HG03280 (cell line): ENCODE data around the gene DPP7.
"Not testable (repeated sequence)": the region's sequence is repeated elsewhere in the genome, so short reads cannot be mapped to it uniquely, and the experiment has no call there.

Experiments
- ATAC-seq: cut with Tn5 transposase; IDR thresholded peaks from one replicate; pipeline ENCODE4 v1.9.1; 2021; ENCODE audit warnings: mild to moderate bottlenecking, moderate library complexity; ENCODE audit not compliant: unreplicated experiment

Gene DPP7

GRCh38 chr9:137130176-137130755, 15.7 kb upstream of the DPP7 start:
- ATAC-seq, result peak; percentile 17

DNA sequence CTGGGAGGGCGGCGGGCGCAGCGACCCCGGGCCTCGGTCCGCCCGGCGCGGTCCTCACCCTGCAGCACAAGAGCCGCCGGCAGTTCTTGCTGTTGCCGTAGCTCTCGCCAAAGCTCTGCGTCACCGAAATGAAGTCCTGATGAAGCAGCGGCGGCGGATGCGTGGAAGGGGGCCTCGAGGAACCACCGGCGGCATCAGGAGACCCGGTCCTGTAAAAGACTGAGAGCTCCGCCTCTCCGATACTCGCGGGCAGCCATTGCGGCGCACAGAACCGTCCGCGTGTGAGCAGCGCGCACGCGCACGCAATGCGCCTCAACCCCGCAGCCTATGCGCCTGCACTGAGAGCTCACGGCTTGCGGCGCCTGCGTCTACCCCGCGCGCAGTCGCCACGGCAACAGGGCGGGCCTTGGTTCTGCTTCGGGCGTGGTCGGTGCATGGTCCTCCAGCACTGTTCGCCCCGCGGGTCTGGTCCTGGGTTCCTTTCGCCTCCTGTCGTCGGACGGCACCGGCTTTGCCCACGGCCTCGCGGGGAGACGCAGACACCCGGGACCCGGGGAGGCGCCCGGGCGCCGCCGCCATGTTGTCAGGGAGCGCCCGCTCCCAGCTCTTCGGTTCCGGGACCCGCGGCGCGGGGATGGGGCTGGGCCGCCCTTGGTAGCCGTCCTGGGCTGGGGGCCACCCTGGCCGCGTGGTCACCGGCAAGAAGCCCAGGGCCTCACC, 15.1 kb upstream of the DPP7 start:
- ATAC-seq, result peak; percentile 73

GRCh38 chr9:137128862-137129455, 14.4 kb upstream of the DPP7 start:
- ATAC-seq, result peak; percentile 16

DNA sequence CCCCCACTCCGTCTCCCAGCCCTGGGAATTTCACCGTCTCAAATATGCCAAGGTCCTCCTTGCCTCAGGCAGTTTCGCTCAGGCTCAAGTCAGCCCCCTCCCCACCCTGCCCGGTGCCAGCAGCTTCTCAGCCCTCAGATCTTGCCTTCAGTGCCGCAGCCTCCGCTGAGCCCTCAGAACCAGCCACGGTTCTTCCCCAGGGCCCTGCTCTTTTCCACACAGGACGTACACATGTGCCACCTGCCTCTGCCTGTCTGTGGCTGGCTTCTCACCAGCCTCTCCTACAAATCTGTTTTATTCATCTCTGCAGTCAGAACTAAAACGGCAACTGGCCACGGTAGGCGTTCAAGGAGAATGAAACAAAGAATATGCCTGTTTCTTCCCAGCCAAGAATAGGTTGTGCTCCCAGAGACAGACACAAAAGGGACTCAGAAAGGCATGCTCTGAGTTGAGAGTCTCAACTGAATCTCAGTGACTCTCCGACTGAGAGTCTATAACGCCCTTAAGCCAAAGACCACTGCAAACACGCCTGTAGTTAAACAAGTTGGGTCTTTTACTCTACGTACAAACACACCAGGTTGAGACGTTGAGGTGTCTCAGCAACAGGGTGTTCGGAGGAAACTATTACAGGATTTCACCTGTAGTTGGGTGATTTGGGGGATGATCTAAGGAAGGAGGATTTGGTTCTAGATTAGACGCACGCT, 13.8 kb upstream of the DPP7 start:
- no peak for ATAC-seq

DNA sequence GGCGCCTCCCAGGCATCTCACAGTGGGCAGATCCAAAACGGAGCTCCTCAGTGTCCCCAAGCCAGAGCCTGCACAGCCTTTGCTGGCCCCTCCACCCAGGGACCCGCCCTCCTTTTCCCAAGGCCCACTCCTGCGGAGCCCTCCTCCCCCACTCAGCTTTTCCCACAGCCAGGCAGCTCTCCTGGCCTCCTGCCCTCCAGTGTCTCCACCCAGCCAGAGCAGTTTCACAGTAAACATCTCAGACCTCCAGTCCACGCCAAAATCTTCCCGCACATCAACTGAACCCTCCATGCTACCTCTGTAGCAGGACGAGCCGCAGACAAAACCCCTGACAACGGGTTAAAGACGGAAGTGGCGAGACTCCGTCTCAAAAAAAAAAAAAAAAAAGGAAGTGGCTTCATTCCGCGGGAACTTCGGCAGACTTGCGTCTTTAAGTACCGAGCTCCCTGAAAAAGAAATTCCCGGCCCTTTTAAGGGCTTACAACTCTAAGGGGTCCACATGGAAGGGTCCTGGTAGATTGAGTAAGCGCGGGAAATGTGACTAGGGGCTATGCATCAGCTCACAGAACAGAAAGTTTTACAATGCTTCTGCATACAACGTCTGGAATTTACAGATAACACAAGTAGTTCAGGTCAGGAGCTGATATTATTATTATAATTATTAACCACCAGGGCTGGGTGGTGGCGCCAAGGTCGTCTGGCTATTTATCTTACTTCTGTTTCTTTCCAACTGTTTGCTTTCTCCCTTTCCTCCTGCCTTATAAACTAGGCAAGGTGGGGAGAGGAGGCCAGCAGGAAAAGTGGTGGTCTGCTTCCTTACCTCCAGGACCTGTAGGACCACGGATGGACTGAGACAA, 13.0 kb upstream of the DPP7 start:
- no peak for ATAC-seq

DNA sequence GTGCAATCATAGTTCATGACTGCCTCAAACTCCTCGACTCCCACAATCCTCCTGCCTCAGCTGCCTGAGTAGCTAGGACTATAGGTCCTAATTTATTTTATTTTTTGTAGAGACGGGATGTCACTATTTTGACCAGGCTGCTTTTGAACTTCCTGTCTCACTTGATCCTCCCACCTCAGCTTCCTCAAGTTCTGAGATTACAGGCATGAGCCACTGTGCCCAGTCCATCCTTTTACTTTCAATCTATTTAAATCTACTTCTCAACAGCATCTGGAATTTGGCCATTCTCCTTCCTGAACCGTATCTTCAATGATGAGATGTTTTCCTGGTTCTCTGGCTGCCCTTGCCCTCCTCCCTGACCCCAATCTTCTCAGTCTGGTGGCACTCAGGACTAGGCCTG, 12.3 kb upstream of the DPP7 start:
- no peak for ATAC-seq

DNA sequence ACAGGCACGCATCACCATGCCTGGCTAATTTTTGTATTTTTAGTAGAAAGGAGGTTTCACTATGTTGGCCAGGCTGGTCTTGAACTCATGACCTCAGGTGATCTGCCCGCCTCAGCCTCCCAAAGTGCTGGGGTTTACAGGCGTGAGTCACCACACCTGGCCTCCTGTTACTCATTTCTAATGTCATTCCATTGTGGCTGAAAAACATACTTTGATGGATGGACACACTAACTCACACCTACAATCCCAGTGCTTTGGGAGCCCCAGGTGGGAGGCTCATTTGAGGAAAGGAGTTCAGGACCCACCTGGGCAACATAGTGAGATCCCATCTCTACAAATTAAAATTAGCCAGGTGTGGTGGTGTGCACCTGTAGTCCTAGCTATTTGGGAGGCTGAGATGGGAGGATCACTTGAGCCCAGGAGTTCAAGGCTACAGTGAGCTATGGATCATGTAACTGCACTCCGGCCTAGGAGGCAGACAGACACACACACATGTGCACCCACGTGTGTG, 9.5 kb upstream of the DPP7 start:
- ATAC-seq, result not testable (repeated sequence)

DNA sequence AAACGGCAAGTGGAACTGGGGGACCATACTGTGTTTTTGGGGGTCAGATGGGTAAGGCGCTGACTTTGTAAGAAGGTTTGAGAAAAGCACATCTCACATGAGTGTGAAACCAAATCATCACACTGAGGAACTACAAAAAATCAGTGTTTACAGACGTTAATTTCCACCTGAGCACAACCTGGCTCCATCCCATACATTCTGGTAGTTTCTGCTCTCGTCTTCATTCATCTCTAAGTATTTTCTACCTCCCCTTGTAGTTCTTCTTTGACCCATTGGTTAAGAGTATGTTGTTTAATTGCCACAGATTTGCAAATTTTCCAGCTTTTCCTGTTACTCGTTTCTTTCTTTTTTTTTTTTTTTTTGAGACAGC, 8.9 kb upstream of the DPP7 start:
- ATAC-seq, result no peak

- ATAC-seq, result not testable (repeated sequence)
Measured at GRCh38 chr9:137122796-137123467, 8.4 kb upstream of the DPP7 start.

DNA sequence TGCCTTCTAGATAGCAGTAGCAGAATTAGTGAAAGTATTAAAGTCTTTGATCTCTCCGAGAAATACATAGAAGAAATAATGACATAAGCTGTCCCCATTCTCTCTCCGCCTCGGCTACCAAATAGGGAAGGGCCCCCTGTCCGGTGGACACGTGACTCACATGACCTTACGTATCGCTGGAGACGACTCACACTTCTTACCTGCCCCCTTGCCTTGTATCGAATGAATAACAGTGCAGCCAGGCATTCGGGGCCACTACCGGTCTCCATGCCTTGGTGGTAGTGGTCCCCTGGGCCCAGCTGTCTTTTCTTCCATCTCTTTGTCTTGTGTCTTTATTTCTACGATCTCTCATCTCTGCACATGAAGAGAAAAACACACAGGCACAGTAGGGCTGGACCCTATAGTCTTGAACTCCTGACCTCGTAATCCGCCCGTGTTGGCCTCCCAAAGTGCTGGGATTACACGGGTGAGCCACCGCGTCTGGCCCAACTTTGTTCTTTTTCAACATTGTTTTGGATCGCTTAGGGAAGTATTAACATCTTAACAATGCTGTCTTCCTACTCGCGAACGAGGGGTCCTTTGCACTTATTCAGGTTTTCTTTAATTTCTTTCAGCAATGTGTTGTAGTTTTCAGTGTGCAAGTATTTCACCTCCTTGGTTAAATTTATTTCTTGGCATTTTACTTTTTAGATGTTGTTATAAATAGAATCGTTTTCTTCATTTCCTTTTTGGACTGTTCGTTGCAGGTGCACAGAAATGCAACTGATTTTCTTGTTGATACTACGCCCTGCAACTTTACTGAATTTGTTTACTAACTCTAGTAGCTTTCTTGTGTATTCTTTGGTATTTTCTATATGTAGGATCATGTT, 7.6 kb upstream of the DPP7 start:
- not testable (repeated sequence) for ATAC-seq

GRCh38 chr9:137118092-137118603, 3.6 kb upstream of the DPP7 start:
- ATAC-seq, result not testable (repeated sequence)

DNA sequence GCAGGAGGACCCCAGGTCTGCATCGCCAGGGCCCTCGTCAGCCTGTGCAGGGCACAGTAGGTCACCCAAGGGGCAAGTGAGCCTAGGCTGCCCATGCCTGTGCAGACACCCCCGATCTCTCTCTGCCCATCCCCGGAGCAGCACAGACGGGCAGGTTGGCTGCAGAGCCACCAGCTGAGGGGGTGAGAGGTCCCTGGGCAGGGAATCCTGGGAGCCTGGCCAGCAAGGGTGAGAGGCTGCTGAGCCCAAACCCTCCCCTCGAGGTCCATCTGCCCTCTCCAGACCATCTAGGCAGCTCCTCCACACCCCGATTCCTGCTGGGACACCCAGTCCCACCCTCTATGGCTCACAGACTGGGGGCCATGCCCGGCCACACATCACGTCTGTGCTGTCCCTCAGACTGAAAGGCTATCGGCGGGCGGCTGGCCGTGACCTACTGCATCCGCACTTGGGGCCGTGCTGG, 2.8 kb upstream of the DPP7 start:
- no peak for ATAC-seq

GRCh38 chr9:137116728-137117127, 2.2 kb upstream of the DPP7 start:
- no peak for ATAC-seq

DNA sequence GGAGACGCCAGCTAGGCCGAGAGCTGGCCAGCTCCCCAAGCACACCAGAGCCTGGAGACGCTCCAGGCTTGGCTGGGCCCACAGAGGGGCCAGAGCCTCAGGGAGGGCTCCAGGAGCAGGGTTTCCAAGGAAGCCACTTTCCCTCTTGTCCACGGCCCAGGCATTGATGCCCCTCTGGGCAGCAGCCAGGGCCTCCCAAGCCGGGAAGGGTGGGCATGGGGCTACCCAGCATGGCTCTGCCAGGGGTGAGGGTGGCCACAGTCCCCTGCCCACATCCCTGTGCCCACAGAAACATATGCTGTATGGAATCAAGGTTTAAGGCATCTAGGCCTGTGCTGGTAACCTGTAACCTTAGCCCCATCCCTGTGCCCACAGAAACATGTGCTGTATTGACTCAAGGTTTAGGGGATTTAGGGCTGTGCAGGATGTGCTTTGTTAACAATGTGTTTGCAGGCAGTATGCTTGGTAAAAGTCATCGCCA, 1.5 kb upstream of the DPP7 start:
- no peak for ATAC-seq

DNA sequence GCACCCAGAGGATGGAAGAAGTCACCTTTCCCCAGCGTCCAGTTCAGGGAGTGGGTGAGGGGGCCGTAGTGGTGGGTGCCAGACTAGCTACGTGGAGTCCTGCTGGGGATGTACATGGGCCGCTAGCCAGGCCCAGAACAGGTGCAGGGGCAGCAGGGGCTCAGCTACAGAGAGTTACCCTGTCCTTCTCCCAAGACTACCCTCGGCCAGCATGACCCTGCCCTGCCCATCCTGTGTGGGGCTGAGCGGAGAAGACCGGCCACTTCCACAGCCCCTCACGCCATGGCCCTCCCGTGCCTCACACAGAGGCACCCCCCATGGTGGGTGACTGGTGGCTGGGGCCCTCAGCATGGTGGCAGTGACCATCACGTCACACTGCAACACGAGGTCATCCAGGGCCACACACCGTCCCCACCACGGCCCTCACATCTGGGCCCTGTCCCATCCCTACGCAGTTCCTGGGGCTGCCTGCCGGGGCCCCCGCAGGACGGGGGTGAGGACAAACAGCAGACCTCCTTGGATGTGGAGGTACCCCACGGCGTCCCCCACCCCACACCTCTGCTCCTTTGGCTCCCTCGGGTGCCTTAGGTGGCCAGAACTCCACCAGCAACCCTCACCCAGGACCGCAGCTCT, 977 bp upstream of the DPP7 start:
- ATAC-seq, result no peak

DNA sequence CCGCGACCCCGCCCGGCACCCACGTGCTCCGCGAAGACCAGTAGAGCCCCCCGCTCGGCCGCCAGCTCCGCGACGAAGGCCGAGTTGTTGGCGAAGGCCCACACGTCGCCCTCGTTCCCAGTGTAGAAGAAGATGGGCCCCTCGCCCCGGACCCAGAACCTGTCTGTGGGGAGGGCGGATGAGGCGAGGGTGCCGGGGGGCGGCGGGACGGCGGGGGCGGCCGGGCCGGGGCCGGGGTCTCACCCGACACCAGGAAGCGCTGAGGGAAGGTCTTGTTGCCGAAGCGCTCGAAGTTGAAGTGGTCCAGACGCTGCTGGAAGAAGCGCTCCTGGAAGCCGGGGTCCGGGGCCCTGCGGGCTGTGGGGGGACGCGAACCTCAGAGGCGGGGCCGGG, 317 bp downstream of the DPP7 start:
- peak; percentile 10 for ATAC-seq

DNA sequence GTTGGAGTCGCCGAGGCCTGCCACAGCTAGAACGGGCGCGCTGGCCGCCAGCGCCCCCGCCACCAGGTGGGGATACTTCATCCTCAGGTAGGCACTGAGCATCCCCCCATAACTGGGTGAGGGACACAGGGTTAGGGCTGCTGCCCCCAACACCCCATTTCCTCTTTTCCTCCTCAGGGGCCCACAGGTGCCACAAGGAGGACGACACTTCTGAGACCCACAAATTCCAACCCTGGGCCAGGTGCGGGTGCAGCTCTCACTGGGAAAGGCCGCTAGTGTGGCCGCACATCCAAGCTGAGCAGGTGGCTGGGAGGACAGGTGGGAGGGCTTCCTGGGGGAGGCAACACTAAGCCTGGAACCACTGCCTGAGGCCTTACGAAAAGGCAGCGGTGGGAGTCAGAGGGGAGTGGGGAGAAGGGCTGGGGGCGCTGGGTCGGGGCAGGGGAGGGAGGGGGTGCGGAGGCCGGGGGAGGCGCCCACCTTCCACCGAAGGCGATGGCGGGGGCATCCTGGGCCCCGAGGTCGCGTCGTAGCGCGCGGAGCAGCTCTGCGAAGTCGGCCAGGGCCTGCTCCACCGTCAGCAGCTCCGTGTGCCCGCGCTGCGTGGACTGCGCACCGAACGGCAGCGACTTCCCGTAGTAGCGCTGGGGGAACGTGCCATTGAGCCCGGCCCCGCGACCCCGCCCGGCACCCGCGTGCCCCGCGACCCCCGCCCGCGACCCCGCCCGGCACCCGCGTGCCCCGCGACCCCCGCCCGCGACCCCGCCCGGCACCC, 961 bp downstream of the DPP7 start:
- ATAC-seq, result no peak
